HepG2 (cell line): ENCODE data around the gene GRIN3B. TPM values are rescaled to one million over a fixed set of nuclear protein-coding genes. Genes with fewer than 3 reads are reported as not detected.

Experiments used
- ATAC-seq: fragments of 200-7000 bp; cut with Tn5 transposase; 3 replicates; pipeline ENCODE4 v1.9.1; 2020; ENCODE audit warnings: mild to moderate bottlenecking, moderate library complexity
- BruUV-seq: library from RNA; stranded (reverse); fragments of 400-500 nt; replicated peaks from 2 replicates; lab custom pipeline; 2021; lab: Mats Ljungman, UMichigan
- CTCF ChIA-PET: fragments of 300-600 bp; formaldehyde crosslinking; extraction: SDS; loops from one replicate; lab custom pipeline; 2021; ENCODE audit warnings: low total read pairs, inconsistent platforms, low intra/inter-chr PET ratio; lab: Yijun Ruan, JAX
- POLR2A ChIA-PET: fragments of 350-600 bp; sonication (Branson Sonifier 250); formaldehyde crosslinking; loops from one replicate; lab custom pipeline; 2020; ENCODE audit warnings: antibody characterized with exemption, inconsistent platforms; lab: Yijun Ruan, JAX
- DNase-seq: peaks from one replicate; pipeline ENCODE4 v3.0.0-alpha.2; 2015; ENCODE audit warnings: low spot score
- FAIRE-seq: peaks from 3 replicates; lab custom pipeline; 2011; peaks lifted over from hg19 to GRCh38; lab: Jason Lieb, UNC
- H2AFZ ChIP-seq: one replicate; pipeline ENCODE4 v1.6.1; 2011; ENCODE audit warnings: low read length, inconsistent platforms
- H3K27ac ChIP-seq: fragments of 300-600 bp; 3 replicates; pipeline ENCODE4 v1.8.0; 2011; ENCODE audit warnings: mixed run types, mild to moderate bottlenecking, mixed read lengths, low read length, inconsistent platforms; ENCODE audit not compliant: insufficient read depth; ENCODE audit errors: extremely low read length
- H3K27me3 ChIP-seq, 2 experiments: fragments of 200-600 bp in 1 of 2; 2 replicates in 1 of 2; 3 replicates in 1 of 2; pipeline versions ENCODE4 v1.6.0 to v1.8.0; 2011; ENCODE audit warnings: low read length in 2 of 2, mild to moderate bottlenecking in 2 of 2, moderate library complexity in 2 of 2, inconsistent platforms in 1 of 2; ENCODE audit not compliant: insufficient read depth in 2 of 2, control insufficient read depth in 1 of 2
- H3K36me3 ChIP-seq, 2 experiments: fragments of 200-600 bp in 1 of 2; replicated peaks in 1 of 2; 2 replicates in 1 of 2; 3 replicates in 1 of 2; pipeline versions ENCODE4 v1.5.1 to v1.8.0; 2011; ENCODE audit warnings: low read length in 2 of 2, inconsistent platforms in 1 of 2; ENCODE audit not compliant: insufficient read depth in 2 of 2, control insufficient read depth in 1 of 2
- H3K4me1 ChIP-seq: 2 replicates; pipeline ENCODE4 v1.5.1; 2012; ENCODE audit warnings: low read length, inconsistent platforms; ENCODE audit not compliant: insufficient read depth
- H3K4me2 ChIP-seq: 2 replicates; pipeline ENCODE4 v1.6.0; 2011; ENCODE audit warnings: low read depth, low read length, inconsistent platforms
- H3K4me3 ChIP-seq, 3 experiments: fragments of 200-600 bp in 1 of 3; sonication (generic), shearing (Covaris generic) in 1 of 3; replicated peaks in 1 of 3; 2 replicates each; pipeline ENCODE4 v1.5.1; 2011 to 2016; ENCODE audit warnings: low read length in 3 of 3, inconsistent platforms in 2 of 3, low read depth in 2 of 3, mild to moderate bottlenecking in 2 of 3, control low read depth in 1 of 3, mixed read lengths in 1 of 3; ENCODE audit not compliant: insufficient read depth in 1 of 3
- H3K79me2 ChIP-seq: one replicate; pipeline ENCODE4 v1.6.1; 2011; ENCODE audit warnings: low read length, inconsistent platforms; ENCODE audit not compliant: insufficient read depth
- H3K9ac ChIP-seq: 2 replicates; pipeline ENCODE4 v1.6.0; 2011; ENCODE audit warnings: mild to moderate bottlenecking, low read depth, low read length, inconsistent platforms; ENCODE audit not compliant: insufficient read depth
- H3K9me3 ChIP-seq: 2 replicates; pipeline ENCODE4 v1.5.1; 2012; ENCODE audit warnings: mild to moderate bottlenecking, low read length
- H4K20me1 ChIP-seq: 2 replicates; pipeline ENCODE4 v1.6.0; 2011; ENCODE audit warnings: inconsistent platforms, mild to moderate bottlenecking, low read length, moderate library complexity; ENCODE audit not compliant: insufficient read depth
- ARNT2 ChIP-seq: sonication (generic); formaldehyde crosslinking; IDR thresholded peaks from 2 replicates; pipeline ENCODE4 v1.8.0; 2022; ENCODE audit warnings: mild to moderate bottlenecking, low read depth, missing genetic modification reagents, moderate library complexity
- ATF3 ChIP-seq: sonication (generic); formaldehyde crosslinking; IDR thresholded peaks from 2 replicates; pipeline ENCODE4 v1.4.0; 2020; ENCODE audit warnings: missing genetic modification reagents
- HNRNPK ChIP-seq: fragments of 200-400 bp; formaldehyde crosslinking; IDR thresholded peaks from 2 replicates; pipeline ENCODE4 v1.6.1; 2018; ENCODE audit warnings: low read length, low read depth, moderate library complexity, mild to moderate bottlenecking; ENCODE audit not compliant: poor library complexity, severe bottlenecking
- KDM5B ChIP-seq: sonication (generic); formaldehyde crosslinking; IDR thresholded peaks from 2 replicates; pipeline ENCODE4 v1.4.0; 2020; ENCODE audit warnings: missing genetic modification reagents, mild to moderate bottlenecking, borderline replicate concordance
- ZNF121 ChIP-seq: sonication (generic); formaldehyde crosslinking; IDR thresholded peaks from 2 replicates; pipeline ENCODE4 v1.5.0; 2020; ENCODE audit warnings: mild to moderate bottlenecking, missing genetic modification reagents
- ZNF263 ChIP-seq: sonication (generic); formaldehyde crosslinking; IDR thresholded peaks from 2 replicates; pipeline ENCODE4 v1.4.0; 2020; ENCODE audit warnings: missing genetic modification reagents
- ZNF337 ChIP-seq: sonication (generic); formaldehyde crosslinking; IDR thresholded peaks from 2 replicates; pipeline ENCODE4 v1.5.1; 2020; ENCODE audit warnings: missing genetic modification reagents, low read depth, mild to moderate bottlenecking, borderline replicate concordance
- ZNF607 ChIP-seq: sonication (generic); formaldehyde crosslinking; IDR thresholded peaks from 2 replicates; pipeline ENCODE4 v1.5.1; 2020; ENCODE audit warnings: missing genetic modification reagents, mild to moderate bottlenecking, borderline replicate concordance
- ZNF7 ChIP-seq: IDR thresholded peaks from 2 replicates; pipeline ENCODE4 v1.6.1; 2016; ENCODE audit warnings: missing biosample characterization, missing genetic modification reagents
- ZNF737 ChIP-seq: sonication (generic); formaldehyde crosslinking; IDR thresholded peaks from 2 replicates; pipeline ENCODE4 v1.5.0; 2020; ENCODE audit warnings: missing genetic modification reagents, mild to moderate bottlenecking, borderline replicate concordance
- ZNF761 ChIP-seq: sonication (generic); formaldehyde crosslinking; conservative IDR thresholded peaks from 2 replicates; pipeline ENCODE4 v1.4.0; 2020; ENCODE audit warnings: mild to moderate bottlenecking, missing genetic modification reagents
- ZNF780A ChIP-seq: sonication (generic); formaldehyde crosslinking; IDR thresholded peaks from 2 replicates; pipeline ENCODE4 v1.8.0; 2022; ENCODE audit warnings: mild to moderate bottlenecking, missing genetic modification reagents, moderate library complexity
- ZXDC ChIP-seq: sonication (generic); formaldehyde crosslinking; IDR thresholded peaks from 2 replicates; pipeline ENCODE4 v1.5.0; 2020; ENCODE audit warnings: mild to moderate bottlenecking, missing genetic modification reagents
- WGBS: methylation state at CpG from one replicate; pipeline ENCODE4 v1.1.6; 2017; ENCODE audit warnings: low lambda C conversion rate; 5-methylcytosine and 5-hydroxymethylcytosine counted together
- in situ Hi-C: cut with HindIII; loops from 2 replicates; pipeline ENCODE4 v1.10.0; 2017; ENCODE audit warnings: low pct_unique_long_range_greater_than_20kb; ENCODE audit not compliant: extremely low pct_ligation_motif_present
- intact Hi-C: fragments of 100-400 bp; cut with micrococcal nuclease; formaldehyde crosslinking; loops from one replicate; pipeline ENCODE4 v1.10.0; 2022; ENCODE audit not compliant: unreplicated experiment
- polyA plus RNA-seq, 8 experiments: library from polyadenylated mRNA; depleted of rRNA in 3 of 8; stranded (reverse) in 7 of 8; unstranded in 1 of 8; fragments of >200 nt; fragmentation: Illumina TruSeq in 4 of 8; extraction: Trizol in 4 of 8; gene quantifications; 2 replicates each; pipeline versions ENCODE4 v1.2.1 to v1.2.3, GENCODE V29; 2011 to 2016; ENCODE audit warnings: low read depth in 4 of 8, missing spikeins in 1 of 8, mixed read lengths in 1 of 8; ENCODE audit not compliant: insufficient read depth in 1 of 8
- total RNA-seq, 5 experiments: library from RNA; depleted of rRNA; stranded (reverse); fragments of >200 nt; fragmentation: Illumina TruSeq; extraction: Trizol; gene quantifications; 2 replicates each; pipeline ENCODE4 v1.2.3, GENCODE V29; 2016; ENCODE audit warnings: low read depth in 1 of 5
- TF ChIP-seq, protein P1 (sequence below), 2 experiments: fragments of 450-650 bp in 1 of 2; sonication (generic) in 1 of 2; formaldehyde crosslinking; IDR thresholded peaks; 2 replicates each; pipeline versions ENCODE4 v1.5.0 to v1.8.0; 2020 to 2022; ENCODE audit warnings: mild to moderate bottlenecking in 1 of 2, missing genetic modification reagents in 1 of 2
- TF ChIP-seq, protein P2 (sequence below): sonication (generic); formaldehyde crosslinking; IDR thresholded peaks from 2 replicates; pipeline ENCODE4 v1.4.0; 2020; ENCODE audit warnings: mild to moderate bottlenecking, low read depth, missing genetic modification reagents

Gene GRIN3B
- total and polyA plus RNA-seq, 2 of the 13 experiments (the other 11 are each of a cell fraction or from before 2014, with no cell fraction given): 0.07 to 0.20 TPM

- TF ChIP-seq ZXDC (CRISPR knock-in tag): peak; percentile 65; the same call in 1 of the 2 replicates
- TF ChIP-seq, protein P1, sequence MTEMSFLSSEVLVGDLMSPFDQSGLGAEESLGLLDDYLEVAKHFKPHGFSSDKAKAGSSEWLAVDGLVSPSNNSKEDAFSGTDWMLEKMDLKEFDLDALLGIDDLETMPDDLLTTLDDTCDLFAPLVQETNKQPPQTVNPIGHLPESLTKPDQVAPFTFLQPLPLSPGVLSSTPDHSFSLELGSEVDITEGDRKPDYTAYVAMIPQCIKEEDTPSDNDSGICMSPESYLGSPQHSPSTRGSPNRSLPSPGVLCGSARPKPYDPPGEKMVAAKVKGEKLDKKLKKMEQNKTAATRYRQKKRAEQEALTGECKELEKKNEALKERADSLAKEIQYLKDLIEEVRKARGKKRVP (CRISPR knock-in tag; IDR thresholded peaks at IDR 0.05): no peak
- TF ChIP-seq ATF3 (CRISPR knock-in tag): no peak
- 0 out of 2 replicates have a peak, but pooled peaks have one; percentile 1 for TF ChIP-seq KDM5B (CRISPR knock-in tag)
- 0 out of 2 replicates have a peak, but pooled peaks have one; percentile 36 for TF ChIP-seq ZNF737 (CRISPR knock-in tag)
- TF ChIP-seq, all 625 proteins: peak for 20
These were observed 51.6 kb downstream of the GRIN3B start (continued) for GRCh38 chr19:1051791-1052190.

DNA sequence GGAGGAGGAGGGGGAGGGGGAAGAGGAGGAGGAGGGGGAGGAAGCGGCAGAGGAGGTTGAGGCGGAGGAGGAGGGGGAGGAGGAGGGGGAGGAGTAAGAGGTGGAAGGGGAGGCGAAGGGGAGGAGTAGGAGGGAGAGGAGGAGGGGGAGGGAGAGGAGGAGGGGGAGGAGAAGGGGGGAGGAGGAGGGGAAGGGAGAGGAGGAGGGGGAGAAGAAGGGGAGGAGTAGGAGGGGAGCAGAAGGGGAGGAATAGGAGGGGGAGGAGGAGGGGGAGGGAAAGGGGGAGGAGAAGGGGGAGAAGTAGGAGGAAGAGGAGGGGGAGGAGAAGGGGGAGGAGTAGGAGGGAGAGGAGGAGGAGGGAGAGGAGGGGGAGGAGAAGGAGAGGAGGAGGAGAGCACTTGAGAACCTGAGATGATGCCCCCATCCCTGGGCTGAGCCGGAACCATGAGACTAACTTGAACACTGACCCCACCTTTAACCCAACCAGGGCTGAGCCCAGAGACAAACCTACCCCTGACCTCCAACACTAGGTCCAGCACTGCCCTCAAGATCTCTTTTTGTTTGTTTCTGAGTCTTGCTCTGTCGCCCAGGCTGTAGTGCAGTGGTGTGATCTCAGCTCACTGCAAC is 52.2 kb downstream of the GRIN3B start:
- BruUV-seq: no TSS peak
- Histone ChIP-seq H3K27me3 (no peaks in the 10 kb centered on the region), H3K36me3 (peaks cover 9 to 33% of the 10 kb centered on the region in 2 experiments; a peak in 4 of 5 replicates), H3K79me2 (no peaks in the 10 kb centered on the region), H3K4me1 (peaks cover 24% of the 10 kb centered on the region), H2AFZ (no peak overlapping the region), H3K4me2 (peak overlapping the region; percentile 85; the same call in 1 of the 2 replicates), H3K27ac (peak overlapping the region; percentile 75), H3K9me3 (no peaks in the 10 kb centered on the region), H3K4me3 (peak overlapping the region in 1 of 3 experiments; percentile 64; a peak in 2 of 6 replicates), H3K9ac (no peak overlapping the region), H4K20me1 (no peaks in the 10 kb centered on the region)
- POLR2A ChIA-PET: interaction anchor here (0.8 to 1.9 kb wide), 6 partner anchors 11 to 50 kb away, joined by 3 to 9 read pairs (median 6); partner anchors contain the start of gene ARHGAP45
- ATAC-seq: no peak
- FAIRE-seq: no peak
- no peak for DNase-seq
- intact Hi-C loops: loop anchor here (10.0 kb wide), 1 partner anchor 52 kb away; the partner anchor contains the start of gene GPX4
- 78% methylated on average over 5 of the region's 5 CpGs for WGBS
- CTCF ChIA-PET: no interaction called here
- in situ Hi-C loops: no loop called here
- 0 out of 2 replicates have a peak, but pooled peaks have one; percentile 12 for TF ChIP-seq ZNF121 (CRISPR knock-in tag)
- no peak for TF ChIP-seq ZNF337 (CRISPR knock-in tag)
- no peak for TF ChIP-seq ZNF780A (CRISPR knock-in tag)
- no peak for TF ChIP-seq ZNF761 (CRISPR knock-in tag)
- no peak for TF ChIP-seq ZNF607 (CRISPR knock-in tag)
- no peak for TF ChIP-seq ZNF7 (CRISPR knock-in tag)
- peak; percentile 79 for TF ChIP-seq HNRNPK
- no peak for TF ChIP-seq ARNT2 (CRISPR knock-in tag)
- no peak for TF ChIP-seq ZNF737 (CRISPR knock-in tag)
- TF ChIP-seq, protein P2, sequence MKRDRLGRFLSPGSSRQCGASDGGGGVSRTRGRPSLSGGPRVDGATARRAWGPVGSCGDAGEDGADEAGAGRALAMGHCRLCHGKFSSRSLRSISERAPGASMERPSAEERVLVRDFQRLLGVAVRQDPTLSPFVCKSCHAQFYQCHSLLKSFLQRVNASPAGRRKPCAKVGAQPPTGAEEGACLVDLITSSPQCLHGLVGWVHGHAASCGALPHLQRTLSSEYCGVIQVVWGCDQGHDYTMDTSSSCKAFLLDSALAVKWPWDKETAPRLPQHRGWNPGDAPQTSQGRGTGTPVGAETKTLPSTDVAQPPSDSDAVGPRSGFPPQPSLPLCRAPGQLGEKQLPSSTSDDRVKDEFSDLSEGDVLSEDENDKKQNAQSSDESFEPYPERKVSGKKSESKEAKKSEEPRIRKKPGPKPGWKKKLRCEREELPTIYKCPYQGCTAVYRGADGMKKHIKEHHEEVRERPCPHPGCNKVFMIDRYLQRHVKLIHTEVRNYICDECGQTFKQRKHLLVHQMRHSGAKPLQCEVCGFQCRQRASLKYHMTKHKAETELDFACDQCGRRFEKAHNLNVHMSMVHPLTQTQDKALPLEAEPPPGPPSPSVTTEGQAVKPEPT (CRISPR knock-in tag): no peak
- peak; percentile 66 for TF ChIP-seq ZNF263 (CRISPR knock-in tag)
